HepG2 (cell line): ENCODE results near the gene ZNF12. TPM values are rescaled to one million over a fixed set of nuclear protein-coding genes. Genes with fewer than 3 reads are reported as not detected.

ENCODE experiments used
- GTF3A ChIP-seq: sonication (generic); formaldehyde crosslinking; conservative IDR thresholded peaks from 2 replicates; pipeline ENCODE4 v1.4.0; 2020; ENCODE audit warnings: mild to moderate bottlenecking, missing genetic modification reagents
- KDM1A ChIP-seq: IDR thresholded peaks from 2 replicates; pipeline ENCODE4 v1.6.1; 2016; ENCODE audit warnings: missing compliant biosample characterization
- PHF5A ChIP-seq: IDR thresholded peaks from one replicate; pipeline ENCODE4 v1.6.1; 2018; ENCODE audit warnings: low read depth, missing genetic modification reagents; ENCODE audit not compliant: unreplicated experiment
- ZNF251 ChIP-seq: sonication (generic); formaldehyde crosslinking; IDR thresholded peaks from 2 replicates; pipeline ENCODE4 v1.9.0; 2021; ENCODE audit warnings: mild to moderate bottlenecking, missing genetic modification reagents
- ZNF326 ChIP-seq: sonication (generic); formaldehyde crosslinking; IDR thresholded peaks from 2 replicates; pipeline ENCODE4 v1.4.0; 2020; ENCODE audit warnings: missing genetic modification reagents, borderline replicate concordance
- ZNF530 ChIP-seq: sonication (generic); formaldehyde crosslinking; IDR thresholded peaks from 2 replicates; pipeline ENCODE4 v1.5.0; 2020; ENCODE audit warnings: low read depth, mild to moderate bottlenecking, missing genetic modification reagents
- ZNF569 ChIP-seq: sonication (generic); formaldehyde crosslinking; IDR thresholded peaks from 2 replicates; pipeline ENCODE4 v1.5.0; 2020; ENCODE audit warnings: mild to moderate bottlenecking, missing genetic modification reagents, moderate library complexity, borderline replicate concordance
- ZSCAN30 ChIP-seq: sonication (generic); formaldehyde crosslinking; IDR thresholded peaks from 2 replicates; pipeline ENCODE4 v1.5.0; 2020; ENCODE audit warnings: mild to moderate bottlenecking, missing genetic modification reagents
- polyA plus RNA-seq, 8 experiments: library from polyadenylated mRNA; depleted of rRNA in 3 of 8; stranded (reverse) in 7 of 8; unstranded in 1 of 8; fragments of >200 nt; fragmentation: Illumina TruSeq in 4 of 8; extraction: Trizol in 4 of 8; gene quantifications; 2 replicates each; pipeline versions ENCODE4 v1.2.1 to v1.2.3, GENCODE V29; 2011 to 2016; ENCODE audit warnings: low read depth in 4 of 8, missing spikeins in 1 of 8, mixed read lengths in 1 of 8; ENCODE audit not compliant: insufficient read depth in 1 of 8
- total RNA-seq, 5 experiments: library from RNA; depleted of rRNA; stranded (reverse); fragments of >200 nt; fragmentation: Illumina TruSeq; extraction: Trizol; gene quantifications; 2 replicates each; pipeline ENCODE4 v1.2.3, GENCODE V29; 2016; ENCODE audit warnings: low read depth in 1 of 5
- TF ChIP-seq, protein P1 (sequence below): sonication (generic); formaldehyde crosslinking; IDR thresholded peaks from 2 replicates; pipeline ENCODE4 v1.5.1; 2020; ENCODE audit warnings: mild to moderate bottlenecking, missing genetic modification reagents, moderate library complexity
- TF ChIP-seq, protein P2 (sequence below): IDR thresholded peaks from 2 replicates; pipeline ENCODE4 v1.6.1; 2012; ENCODE audit warnings: inconsistent platforms
- TF ChIP-seq, protein P3 (sequence below): sonication (generic); formaldehyde crosslinking; IDR thresholded peaks from 2 replicates; pipeline ENCODE4 v1.4.0; 2020; ENCODE audit warnings: missing genetic modification reagents
- TF ChIP-seq, protein P4 (sequence below): sonication (generic); formaldehyde crosslinking; IDR thresholded peaks from 2 replicates; pipeline ENCODE4 v1.5.0; 2020; ENCODE audit warnings: mild to moderate bottlenecking, missing genetic modification reagents
- TF ChIP-seq, protein P5 (sequence below): sonication (generic); formaldehyde crosslinking; conservative IDR thresholded peaks from 2 replicates; pipeline ENCODE4 v1.4.0; 2020; ENCODE audit warnings: mild to moderate bottlenecking, missing genetic modification reagents, moderate library complexity
- TF ChIP-seq, protein P6 (sequence below): sonication (generic); formaldehyde crosslinking; IDR thresholded peaks from 2 replicates; pipeline ENCODE4 v1.5.1; 2020; ENCODE audit warnings: mild to moderate bottlenecking, missing genetic modification reagents
- TF ChIP-seq, protein P7 (sequence below): sonication (generic); formaldehyde crosslinking; IDR thresholded peaks from 2 replicates; pipeline ENCODE4 v1.4.0; 2020; ENCODE audit warnings: mild to moderate bottlenecking, missing genetic modification reagents

The ZNF12 gene
- total and polyA plus RNA-seq, 2 of the 13 experiments (the other 11 are each of a cell fraction or from before 2014, with no cell fraction given) = 21.4 to 22.8 TPM

DNA sequence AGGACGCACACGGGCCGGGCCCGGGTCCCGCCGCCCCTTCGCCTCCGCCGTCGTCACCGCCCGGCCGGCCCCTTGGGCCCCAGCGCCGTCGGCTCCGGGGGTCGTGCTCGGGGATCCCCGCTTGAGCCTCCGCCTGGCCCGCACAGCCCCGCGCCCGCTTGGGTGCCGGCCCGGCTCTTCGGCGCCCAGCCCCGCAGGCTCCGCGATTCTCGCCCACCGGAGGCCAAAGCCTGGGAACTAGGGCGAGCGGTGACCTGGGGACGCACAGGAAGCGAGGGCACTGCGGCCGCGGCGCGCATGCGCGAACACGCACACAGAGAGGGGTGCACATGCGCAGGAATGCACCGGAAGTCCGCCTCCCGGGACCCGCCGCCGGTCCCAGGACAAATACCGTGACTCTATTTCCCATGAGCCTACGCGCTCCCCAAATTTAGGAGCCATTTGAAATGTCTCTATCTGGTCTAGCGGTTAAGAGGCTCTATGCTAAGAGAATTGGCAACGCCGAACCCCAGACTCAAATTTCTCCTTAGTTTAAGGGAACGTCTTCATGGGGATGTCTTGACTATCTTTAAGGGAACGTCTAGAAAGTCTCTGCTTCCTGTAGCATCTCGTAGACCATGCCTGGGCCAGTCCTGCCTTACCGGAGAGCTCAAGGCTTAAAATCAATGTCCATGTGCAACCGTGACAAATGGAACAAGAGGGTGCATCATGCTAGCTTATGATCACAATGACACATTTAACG lies at the start of gene ZNF12 (continued):
- TF ChIP-seq, protein P1, sequence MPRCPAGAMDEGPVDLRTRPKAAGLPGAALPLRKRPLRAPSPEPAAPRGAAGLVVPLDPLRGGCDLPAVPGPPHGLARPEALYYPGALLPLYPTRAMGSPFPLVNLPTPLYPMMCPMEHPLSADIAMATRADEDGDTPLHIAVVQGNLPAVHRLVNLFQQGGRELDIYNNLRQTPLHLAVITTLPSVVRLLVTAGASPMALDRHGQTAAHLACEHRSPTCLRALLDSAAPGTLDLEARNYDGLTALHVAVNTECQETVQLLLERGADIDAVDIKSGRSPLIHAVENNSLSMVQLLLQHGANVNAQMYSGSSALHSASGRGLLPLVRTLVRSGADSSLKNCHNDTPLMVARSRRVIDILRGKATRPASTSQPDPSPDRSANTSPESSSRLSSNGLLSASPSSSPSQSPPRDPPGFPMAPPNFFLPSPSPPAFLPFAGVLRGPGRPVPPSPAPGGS (CRISPR knock-in tag) = peak; percentile 57
- TF ChIP-seq GTF3A (no peak), ZSCAN30 (CRISPR knock-in tag) (no peak), KDM1A (CRISPR knock-in tag) (no peak), ZNF251 (CRISPR knock-in tag) (no peak), ZNF530 (CRISPR knock-in tag) (no peak), ZNF569 (CRISPR knock-in tag) (no peak), PHF5A (CRISPR knock-in tag) (no peak), ZNF326 (no peak)
- TF ChIP-seq, protein P2, sequence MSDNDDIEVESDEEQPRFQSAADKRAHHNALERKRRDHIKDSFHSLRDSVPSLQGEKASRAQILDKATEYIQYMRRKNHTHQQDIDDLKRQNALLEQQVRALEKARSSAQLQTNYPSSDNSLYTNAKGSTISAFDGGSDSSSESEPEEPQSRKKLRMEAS = peak; percentile 27; the same call in 1 of the 2 replicates
- TF ChIP-seq, protein P3, sequence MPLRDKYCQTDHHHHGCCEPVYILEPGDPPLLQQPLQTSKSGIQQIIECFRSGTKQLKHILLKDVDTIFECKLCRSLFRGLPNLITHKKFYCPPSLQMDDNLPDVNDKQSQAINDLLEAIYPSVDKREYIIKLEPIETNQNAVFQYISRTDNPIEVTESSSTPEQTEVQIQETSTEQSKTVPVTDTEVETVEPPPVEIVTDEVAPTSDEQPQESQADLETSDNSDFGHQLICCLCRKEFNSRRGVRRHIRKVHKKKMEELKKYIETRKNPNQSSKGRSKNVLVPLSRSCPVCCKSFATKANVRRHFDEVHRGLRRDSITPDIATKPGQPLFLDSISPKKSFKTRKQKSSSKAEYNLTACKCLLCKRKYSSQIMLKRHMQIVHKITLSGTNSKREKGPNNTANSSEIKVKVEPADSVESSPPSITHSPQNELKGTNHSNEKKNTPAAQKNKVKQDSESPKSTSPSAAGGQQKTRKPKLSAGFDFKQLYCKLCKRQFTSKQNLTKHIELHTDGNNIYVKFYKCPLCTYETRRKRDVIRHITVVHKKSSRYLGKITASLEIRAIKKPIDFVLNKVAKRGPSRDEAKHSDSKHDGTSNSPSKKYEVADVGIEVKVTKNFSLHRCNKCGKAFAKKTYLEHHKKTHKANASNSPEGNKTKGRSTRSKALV (CRISPR knock-in tag) = no peak
- TF ChIP-seq, protein P4, sequence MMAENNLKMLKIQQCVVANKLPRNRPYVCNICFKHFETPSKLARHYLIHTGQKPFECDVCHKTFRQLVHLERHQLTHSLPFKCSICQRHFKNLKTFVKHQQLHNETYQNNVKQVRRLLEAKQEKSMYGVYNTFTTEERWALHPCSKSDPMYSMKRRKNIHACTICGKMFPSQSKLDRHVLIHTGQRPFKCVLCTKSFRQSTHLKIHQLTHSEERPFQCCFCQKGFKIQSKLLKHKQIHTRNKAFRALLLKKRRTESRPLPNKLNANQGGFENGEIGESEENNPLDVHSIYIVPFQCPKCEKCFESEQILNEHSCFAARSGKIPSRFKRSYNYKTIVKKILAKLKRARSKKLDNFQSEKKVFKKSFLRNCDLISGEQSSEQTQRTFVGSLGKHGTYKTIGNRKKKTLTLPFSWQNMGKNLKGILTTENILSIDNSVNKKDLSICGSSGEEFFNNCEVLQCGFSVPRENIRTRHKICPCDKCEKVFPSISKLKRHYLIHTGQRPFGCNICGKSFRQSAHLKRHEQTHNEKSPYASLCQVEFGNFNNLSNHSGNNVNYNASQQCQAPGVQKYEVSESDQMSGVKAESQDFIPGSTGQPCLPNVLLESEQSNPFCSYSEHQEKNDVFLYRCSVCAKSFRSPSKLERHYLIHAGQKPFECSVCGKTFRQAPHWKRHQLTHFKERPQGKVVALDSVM (CRISPR knock-in tag) = peak; percentile 57; the same call in 1 of the 2 replicates
- TF ChIP-seq, protein P5, sequence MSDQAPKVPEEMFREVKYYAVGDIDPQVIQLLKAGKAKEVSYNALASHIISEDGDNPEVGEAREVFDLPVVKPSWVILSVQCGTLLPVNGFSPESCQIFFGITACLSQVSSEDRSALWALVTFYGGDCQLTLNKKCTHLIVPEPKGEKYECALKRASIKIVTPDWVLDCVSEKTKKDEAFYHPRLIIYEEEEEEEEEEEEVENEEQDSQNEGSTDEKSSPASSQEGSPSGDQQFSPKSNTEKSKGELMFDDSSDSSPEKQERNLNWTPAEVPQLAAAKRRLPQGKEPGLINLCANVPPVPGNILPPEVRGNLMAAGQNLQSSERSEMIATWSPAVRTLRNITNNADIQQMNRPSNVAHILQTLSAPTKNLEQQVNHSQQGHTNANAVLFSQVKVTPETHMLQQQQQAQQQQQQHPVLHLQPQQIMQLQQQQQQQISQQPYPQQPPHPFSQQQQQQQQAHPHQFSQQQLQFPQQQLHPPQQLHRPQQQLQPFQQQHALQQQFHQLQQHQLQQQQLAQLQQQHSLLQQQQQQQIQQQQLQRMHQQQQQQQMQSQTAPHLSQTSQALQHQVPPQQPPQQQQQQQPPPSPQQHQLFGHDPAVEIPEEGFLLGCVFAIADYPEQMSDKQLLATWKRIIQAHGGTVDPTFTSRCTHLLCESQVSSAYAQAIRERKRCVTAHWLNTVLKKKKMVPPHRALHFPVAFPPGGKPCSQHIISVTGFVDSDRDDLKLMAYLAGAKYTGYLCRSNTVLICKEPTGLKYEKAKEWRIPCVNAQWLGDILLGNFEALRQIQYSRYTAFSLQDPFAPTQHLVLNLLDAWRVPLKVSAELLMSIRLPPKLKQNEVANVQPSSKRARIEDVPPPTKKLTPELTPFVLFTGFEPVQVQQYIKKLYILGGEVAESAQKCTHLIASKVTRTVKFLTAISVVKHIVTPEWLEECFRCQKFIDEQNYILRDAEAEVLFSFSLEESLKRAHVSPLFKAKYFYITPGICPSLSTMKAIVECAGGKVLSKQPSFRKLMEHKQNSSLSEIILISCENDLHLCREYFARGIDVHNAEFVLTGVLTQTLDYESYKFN = no peak
- TF ChIP-seq, protein P6, sequence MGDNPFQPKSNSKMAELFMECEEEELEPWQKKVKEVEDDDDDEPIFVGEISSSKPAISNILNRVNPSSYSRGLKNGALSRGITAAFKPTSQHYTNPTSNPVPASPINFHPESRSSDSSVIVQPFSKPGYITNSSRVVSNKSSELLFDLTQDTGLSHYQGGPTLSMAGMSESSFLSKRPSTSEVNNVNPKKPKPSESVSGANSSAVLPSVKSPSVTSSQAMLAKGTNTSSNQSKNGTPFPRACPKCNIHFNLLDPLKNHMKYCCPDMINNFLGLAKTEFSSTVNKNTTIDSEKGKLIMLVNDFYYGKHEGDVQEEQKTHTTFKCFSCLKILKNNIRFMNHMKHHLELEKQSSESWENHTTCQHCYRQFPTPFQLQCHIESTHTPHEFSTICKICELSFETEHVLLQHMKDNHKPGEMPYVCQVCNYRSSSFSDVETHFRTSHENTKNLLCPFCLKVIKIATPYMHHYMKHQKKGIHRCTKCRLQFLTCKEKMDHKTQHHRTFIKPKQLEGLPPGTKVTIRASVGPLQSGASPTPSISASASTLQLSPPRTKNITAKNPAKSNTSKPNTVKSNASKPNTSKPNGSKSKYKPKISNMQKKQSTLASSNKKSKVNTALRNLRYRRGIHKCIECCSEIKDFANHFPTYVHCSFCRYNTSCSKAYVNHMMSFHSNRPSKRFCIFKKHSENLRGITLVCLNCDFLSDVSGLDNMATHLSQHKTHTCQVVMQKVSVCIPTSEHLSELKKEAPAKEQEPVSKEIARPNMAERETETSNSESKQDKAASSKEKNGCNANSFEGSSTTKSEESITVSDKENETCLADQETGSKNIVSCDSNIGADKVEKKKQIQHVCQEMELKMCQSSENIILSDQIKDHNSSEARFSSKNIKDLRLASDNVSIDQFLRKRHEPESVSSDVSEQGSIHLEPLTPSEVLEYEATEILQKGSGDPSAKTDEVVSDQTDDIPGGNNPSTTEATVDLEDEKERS (CRISPR knock-in tag) = 0 out of 2 replicates have a peak, but pooled peaks have one; percentile 46
- TF ChIP-seq, protein P7, sequence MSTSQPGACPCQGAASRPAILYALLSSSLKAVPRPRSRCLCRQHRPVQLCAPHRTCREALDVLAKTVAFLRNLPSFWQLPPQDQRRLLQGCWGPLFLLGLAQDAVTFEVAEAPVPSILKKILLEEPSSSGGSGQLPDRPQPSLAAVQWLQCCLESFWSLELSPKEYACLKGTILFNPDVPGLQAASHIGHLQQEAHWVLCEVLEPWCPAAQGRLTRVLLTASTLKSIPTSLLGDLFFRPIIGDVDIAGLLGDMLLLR (CRISPR knock-in tag) = 0 out of 2 replicates have a peak, but pooled peaks have one; percentile 29
